DOHH2 (cell line): ENCODE data around the gene EML5.

ENCODE experiments used
- CTCF ChIP-seq: fragments of 200-600 bp; sonication (generic); IDR thresholded peaks from one replicate; pipeline ENCODE4 v1.5.1; 2014; ENCODE audit warnings: antibody characterized with exemption, mild to moderate bottlenecking, low read depth, low read length; ENCODE audit not compliant: poor library complexity, severe bottlenecking
- EZH2phosphoT487 ChIP-seq: fragments of 200-600 bp; sonication (generic); IDR thresholded peaks from 2 replicates; pipeline ENCODE4 v1.6.1; 2017; ENCODE audit warnings: borderline replicate concordance, mild to moderate bottlenecking, antibody characterized with exemption, low read length, moderate library complexity, mixed read lengths

GRCh38 chr14:88707088-88707487 lies 85.7 kb downstream of the EML5 start:
- TF ChIP-seq EZH2phosphoT487 (no peak), CTCF (no peak)
